Eye (tissue), 1 donor: ENCODE data around the gene FBXO34.

Experiments used
- DNase-seq: peaks from one replicate; pipeline ENCODE4 v3.0.0-alpha.2; 2015

The FBXO34 gene

DNA sequence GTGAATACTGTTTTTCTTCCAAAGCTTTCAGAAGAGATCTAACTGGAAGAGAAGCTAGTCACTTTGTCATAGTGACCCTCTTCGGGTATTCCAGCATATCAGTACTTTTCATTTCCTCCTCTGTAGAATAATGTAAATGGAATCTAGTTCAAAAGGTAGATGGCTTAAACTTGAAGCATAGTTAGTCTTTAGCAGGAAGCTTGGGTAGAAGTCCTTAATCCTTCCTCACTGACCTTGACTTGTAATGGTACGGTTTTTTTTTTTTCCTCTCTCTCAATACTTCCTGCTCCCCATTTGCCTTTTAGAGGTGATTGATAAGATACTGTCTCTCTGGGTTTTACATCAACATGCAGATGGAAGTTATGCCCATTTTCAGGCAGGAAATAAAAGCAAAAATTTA is 1.7 kb downstream of the FBXO34 start:
- DNase-seq: peak; percentile 22

DNA sequence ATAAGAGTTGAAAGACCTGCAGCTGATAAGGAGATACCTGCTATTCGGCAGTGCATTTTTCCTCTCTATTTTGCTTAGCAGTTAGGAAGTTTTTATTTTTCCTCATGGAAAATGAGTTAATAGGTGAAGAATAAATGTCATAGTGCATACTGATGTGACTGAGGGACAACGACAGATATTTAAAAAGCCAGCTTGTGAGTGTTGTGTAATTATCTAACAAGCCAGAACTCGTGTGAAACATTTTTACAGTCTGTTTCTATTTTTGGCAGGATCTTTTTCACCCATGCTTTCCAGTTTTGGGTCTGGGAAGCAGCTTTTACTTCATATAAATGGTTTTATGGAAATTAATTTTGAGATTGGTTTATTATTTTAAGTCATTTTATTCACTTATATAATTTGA is 2.9 kb downstream of the FBXO34 start:
- DNase-seq: no peak

- DNase-seq: peak; percentile 36
These were observed 3.5 kb downstream of the FBXO34 start for GRCh38 chr14:55274751-55275150.

- no peak for DNase-seq
These were observed 5.5 kb downstream of the FBXO34 start for GRCh38 chr14:55276736-55277135.

GRCh38 chr14:55277972-55278740 is 6.9 kb downstream of the FBXO34 start:
- DNase-seq: no peak

GRCh38 chr14:55279384-55279783 is 8.2 kb downstream of the FBXO34 start:
- DNase-seq: no peak

DNA sequence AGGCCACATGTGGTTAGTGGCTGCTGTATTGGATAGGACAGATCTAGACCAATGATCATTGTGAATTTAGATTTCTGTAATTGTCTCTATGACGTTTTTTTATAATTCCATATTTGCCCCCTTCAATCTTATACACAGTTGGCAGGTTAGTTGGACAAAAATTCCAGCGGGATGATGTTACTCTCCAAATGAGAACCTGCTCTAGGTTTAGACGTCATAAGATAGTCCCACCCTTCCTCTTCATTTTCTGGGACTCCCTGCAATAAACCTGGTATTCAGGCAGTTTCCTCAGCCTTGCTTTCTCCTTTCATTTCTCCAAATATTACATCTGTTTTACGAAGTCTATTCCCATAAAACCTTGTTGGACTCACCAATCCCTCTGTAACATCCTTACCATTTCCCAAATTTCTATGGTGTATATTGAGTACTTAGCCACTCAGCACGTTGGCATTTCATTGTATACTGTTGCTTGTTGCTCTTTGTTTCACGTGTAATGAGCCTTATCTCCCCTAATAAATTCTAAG is 10.2 kb downstream of the FBXO34 start:
- DNase-seq: no peak

DNA sequence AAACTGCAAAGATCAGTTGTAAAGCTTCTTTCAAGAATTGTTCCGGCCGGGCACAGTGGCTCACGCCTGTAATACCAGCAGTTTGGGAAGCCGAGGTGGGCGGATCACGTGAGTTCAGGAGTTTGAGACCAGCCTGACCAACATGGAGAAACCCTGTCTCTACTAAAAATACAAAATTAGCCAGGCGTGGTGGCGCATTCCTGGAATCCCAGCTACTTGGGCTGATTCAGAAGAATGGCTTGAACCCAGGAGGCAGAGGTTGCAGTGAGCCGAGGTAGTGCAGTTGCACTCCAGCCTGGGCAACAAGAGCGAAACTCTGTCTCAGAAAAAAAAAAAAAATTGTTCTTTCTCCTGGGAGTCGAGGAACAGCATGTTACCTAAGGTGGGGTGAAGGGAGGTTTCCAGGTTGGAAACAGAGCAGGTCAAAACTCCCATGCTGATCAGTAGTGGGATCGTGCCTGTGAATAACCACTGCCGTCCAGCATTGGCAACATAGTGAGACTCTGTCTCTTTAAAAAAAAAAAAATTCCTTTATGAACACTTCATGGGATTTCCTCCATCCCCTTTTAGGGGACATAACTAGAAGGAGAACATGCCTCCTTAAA is 13.9 kb downstream of the FBXO34 start:
- no peak for DNase-seq

GRCh38 chr14:55288439-55288838 is 17.2 kb downstream of the FBXO34 start:
- no peak for DNase-seq

DNA sequence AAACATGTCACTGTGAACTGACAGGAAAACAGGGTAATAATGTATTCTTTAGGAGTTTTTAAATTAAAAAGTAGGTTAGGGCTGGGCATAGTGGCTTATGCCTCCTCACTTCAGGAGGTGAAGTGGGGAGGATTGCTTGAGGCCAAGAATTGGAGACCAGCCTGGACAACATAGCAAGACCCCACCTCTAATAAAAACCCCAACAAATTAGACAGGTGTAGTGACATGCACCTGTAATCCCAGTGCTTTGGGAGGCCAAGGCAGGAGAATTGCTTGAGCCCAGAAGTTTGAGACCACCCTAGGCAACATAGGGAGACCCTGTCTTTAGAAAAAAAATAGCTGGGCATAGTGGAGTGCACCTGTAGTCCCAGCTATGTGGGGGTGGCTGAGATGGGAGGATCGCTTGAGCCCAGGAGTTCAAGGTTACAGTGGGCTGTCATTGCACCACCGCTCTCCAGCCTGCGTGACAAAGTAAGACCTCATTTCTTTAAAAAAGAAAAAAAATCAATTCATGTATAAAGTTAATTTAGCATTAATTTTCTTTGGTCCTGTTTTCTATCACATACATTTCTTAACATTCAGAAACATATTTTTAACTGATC is 20.4 kb downstream of the FBXO34 start:
- DNase-seq: no peak

DNA sequence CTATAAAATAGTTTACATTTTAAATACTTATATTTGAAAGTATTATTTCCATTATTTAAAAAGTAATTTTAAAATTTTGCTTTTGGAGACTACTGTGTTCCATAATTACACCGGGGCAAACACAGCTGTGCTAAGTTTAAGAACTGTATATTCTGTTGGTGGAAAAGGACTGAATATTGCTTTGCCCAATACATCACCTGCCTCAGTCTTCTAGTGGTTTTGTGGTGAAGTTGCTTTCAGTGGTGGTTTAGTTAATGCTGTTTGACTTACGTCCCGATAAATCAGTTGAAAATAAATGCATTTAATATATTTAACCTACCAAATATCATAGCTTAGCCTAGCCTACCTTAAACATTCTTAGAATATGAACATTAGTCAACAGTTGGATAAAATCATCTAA is 23.4 kb downstream of the FBXO34 start:
- no peak for DNase-seq

GRCh38 chr14:55297611-55298499 is 26.6 kb downstream of the FBXO34 start:
- DNase-seq: peak; percentile 46

- no peak for DNase-seq
These were observed 27.2 kb downstream of the FBXO34 start for GRCh38 chr14:55298500-55298822.

GRCh38 chr14:55301437-55302121 is 30.4 kb downstream of the FBXO34 start:
- no peak for DNase-seq

DNA sequence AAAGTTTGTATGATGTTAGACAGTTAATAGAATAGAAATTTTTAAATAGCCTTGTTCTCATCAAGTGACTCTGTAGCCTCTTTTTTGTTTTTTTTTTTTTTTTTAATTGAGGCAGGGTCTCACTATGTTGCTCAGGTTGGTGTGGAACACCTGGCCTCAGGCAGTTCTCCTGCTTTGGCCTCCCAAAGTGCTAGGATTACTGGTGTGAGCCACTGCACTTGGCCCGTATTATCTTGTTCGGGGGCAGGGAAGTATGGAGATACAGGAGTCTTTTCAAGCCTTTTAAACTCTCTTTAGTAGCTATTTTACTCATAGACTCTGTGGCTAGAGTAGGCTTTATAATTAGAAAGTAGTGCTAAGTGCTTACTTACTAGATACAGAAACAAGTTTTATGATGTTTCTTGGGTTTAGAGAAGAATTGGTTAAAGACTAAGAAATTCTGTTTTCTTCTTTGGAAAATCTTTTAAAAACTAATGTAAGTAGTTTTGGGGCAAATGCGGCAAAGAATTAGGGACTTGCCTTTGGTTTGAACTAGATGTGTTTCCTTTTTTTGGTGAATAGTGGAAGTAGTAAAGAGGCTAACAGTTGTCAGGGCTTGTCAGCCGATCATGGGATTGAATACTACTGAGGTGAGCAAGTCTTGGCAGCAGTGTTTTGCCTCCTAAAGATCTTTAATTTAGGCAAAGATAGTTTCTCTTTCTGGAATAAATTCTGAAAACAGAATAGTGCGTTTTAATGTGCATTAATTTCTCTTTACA is 31.3 kb downstream of the FBXO34 start:
- no peak for DNase-seq

DNA sequence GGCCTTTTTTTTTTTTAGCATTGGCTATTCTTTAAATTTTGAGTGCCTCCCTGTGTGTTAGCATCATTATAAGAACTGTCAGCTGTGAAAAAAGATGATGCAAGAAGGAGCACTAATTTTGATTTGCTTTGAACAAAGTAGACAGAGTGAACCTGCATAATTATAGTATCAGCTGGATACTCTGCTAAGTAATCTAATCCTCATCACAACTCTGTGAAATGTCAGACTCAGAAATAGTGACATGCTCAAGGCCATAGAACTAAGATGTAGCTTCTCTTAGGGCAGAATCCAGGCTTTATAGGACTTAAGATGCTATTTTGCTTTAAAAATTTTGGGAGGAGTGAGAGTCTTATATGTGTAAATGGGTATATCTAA is 31.9 kb downstream of the FBXO34 start:
- DNase-seq: no peak

DNA sequence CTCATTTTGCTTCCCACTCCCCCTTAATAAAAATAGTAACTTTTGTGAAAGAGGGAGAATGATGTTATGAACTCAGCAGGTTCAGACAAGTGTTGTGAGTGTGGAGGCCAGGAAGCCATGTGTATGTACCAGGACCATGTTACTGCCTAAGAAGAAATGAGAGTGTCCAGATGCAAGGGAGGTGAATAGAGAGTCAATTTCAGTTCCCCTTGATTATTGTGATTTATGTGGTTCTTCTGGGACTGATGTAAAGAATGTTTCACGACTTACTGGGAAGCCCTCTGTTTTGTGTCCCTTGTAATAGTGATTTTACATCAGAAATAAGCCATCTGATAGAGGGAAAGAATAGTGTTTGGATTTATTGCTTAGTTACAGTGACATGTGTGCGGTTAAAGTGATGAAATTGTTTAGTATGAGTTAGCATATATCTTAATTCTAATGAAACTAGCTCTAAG is 32.5 kb downstream of the FBXO34 start:
- DNase-seq: no peak

DNA sequence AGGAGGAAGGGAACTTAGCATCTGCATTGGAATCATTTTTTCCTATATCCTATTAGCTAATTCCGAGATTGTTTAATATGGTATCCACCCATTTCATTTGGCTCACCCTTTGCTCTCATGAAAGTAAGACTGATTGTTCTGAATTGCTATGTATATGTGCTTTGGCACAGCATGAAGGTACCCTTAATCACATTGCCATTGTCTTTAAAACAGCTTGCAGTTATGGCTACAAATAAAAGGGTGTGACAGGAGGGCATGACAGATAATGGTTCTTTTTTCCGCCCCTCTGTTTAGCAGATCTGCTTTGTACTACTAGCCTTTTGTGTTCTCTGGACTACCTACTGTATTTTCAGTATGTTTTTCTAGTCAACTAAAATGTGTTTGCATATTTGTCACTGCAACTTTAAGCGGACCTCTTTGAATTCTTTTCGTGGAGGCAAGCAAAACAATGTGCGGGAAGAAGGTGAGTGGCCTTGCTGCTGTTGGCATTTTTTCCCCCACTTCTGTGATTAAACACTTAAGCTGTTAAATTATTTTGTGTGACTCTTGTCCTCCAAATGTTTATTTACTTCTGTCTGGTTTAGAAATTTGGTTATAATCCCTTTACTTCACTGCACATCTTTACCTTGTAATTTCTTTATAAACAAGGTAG is 35.8 kb downstream of the FBXO34 start:
- DNase-seq: no peak

GRCh38 chr14:55309154-55309553 is 37.9 kb downstream of the FBXO34 start:
- no peak for DNase-seq

DNA sequence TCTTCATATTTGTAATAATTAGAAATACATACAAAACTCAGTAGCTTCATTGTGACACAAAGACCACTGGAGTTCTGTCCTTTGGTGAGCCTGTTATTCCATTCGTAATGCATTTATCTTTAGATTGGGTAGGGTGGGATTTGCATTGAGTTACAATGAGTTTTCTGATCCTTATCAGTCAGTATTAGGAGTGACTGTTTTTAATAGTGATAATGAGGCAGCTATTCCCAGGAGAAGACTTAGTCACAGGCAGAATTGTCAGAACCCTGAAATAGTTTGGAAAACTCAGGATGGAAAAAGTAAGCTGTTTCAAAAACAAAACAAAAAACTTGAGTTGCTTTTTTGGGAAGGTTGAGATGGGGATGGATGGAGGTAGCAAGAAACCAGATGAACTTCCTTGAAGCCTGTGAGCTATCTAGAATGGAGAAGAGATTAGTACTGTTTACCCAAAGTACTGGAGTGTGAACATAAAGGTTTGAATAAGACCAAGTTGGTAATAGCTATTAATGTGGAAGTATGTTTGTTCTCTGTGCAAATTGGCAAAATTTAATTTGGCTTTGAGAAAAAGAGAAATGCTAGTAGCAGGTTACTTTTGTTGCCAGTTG is 38.6 kb downstream of the FBXO34 start:
- no peak for DNase-seq
